Fibroblast of skin of right biceps (primary cell): ENCODE measurements around the gene NOS1.
"Not testable (repeated sequence)": the region's sequence is repeated elsewhere in the genome, so short reads cannot be mapped to it uniquely, and the experiment has no call there.

Source experiments
- DNase-seq: peaks from one replicate; pipeline ENCODE4 v3.0.0-alpha.2; 2013

Gene NOS1

GRCh38 chr12:117202556-117202955, 158.9 kb downstream of the NOS1 start:
- no peak for DNase-seq

- no peak for DNase-seq
These were observed 159.4 kb downstream of the NOS1 start for GRCh38 chr12:117202033-117202432.

- DNase-seq = not testable (repeated sequence)
These were observed 161.3 kb downstream of the NOS1 start for GRCh38 chr12:117199956-117200744.

GRCh38 chr12:117196334-117196733, 165.1 kb downstream of the NOS1 start:
- not testable (repeated sequence) for DNase-seq

GRCh38 chr12:117195027-117195426, 166.4 kb downstream of the NOS1 start:
- not testable (repeated sequence) for DNase-seq

GRCh38 chr12:117193903-117194302, 167.5 kb downstream of the NOS1 start:
- DNase-seq = no peak

GRCh38 chr12:117192581-117192980, 168.8 kb downstream of the NOS1 start:
- not testable (repeated sequence) for DNase-seq

GRCh38 chr12:117192057-117192456, 169.4 kb downstream of the NOS1 start:
- DNase-seq = peak; percentile 9

- peak; percentile 85 for DNase-seq
These were observed 171.1 kb downstream of the NOS1 start, which contains the start of gene FBXO21 for GRCh38 chr12:117190210-117190781. Gene FBXO21 (minus strand): TSS chr12:117190470. CDS start chr12:117190456, 14 bp downstream.

GRCh38 chr12:117189725-117190209, 171.7 kb downstream of the NOS1 start:
- peak; percentile 35 for DNase-seq

GRCh38 chr12:117188961-117189724, 172.3 kb downstream of the NOS1 start:
- peak; percentile 42 for DNase-seq

- DNase-seq = no peak
These were observed 173.2 kb downstream of the NOS1 start for GRCh38 chr12:117188121-117188665.

GRCh38 chr12:117187421-117187820, 174.0 kb downstream of the NOS1 start:
- no peak for DNase-seq

GRCh38 chr12:117182866-117183265, 178.6 kb downstream of the NOS1 start:
- DNase-seq = no peak

- not testable (repeated sequence) for DNase-seq
These were observed 180.0 kb downstream of the NOS1 start for GRCh38 chr12:117181468-117181843.

GRCh38 chr12:117180758-117181467, 180.5 kb downstream of the NOS1 start:
- DNase-seq = no peak

- no peak for DNase-seq
These were observed 182.7 kb downstream of the NOS1 start for GRCh38 chr12:117178745-117179144.

GRCh38 chr12:117178301-117178700, 183.1 kb downstream of the NOS1 start:
- DNase-seq = no peak

- no peak for DNase-seq
These were observed 189.3 kb downstream of the NOS1 start for GRCh38 chr12:117172168-117172567.

GRCh38 chr12:117171499-117172162, 189.8 kb downstream of the NOS1 start:
- no peak for DNase-seq

- no peak for DNase-seq
These were observed 191.9 kb downstream of the NOS1 start for GRCh38 chr12:117169548-117169947.

- no peak for DNase-seq
These were observed 192.4 kb downstream of the NOS1 start for GRCh38 chr12:117168976-117169375.
